Endodermal cell (in vitro differentiated cells): ENCODE results near the gene ABI3BP. TPM values are rescaled to one million over a fixed set of nuclear protein-coding genes. Genes with fewer than 3 reads are reported as not detected.

ENCODE experiments used
- DNase-seq: peaks from one replicate; pipeline ENCODE4 v3.0.0-alpha.2; 2017
- H3K27ac ChIP-seq: 2 replicates; pipeline ENCODE4 v1.5.1; 2013; ENCODE audit warnings: mild to moderate bottlenecking, low read depth, low read length, moderate library complexity
- H3K27me3 ChIP-seq: 2 replicates; pipeline ENCODE4 v1.6.1; 2013; ENCODE audit warnings: mild to moderate bottlenecking, low read length, moderate library complexity; ENCODE audit not compliant: insufficient read depth, control insufficient read depth, poor library complexity, severe bottlenecking
- H3K36me3 ChIP-seq: 2 replicates; pipeline ENCODE4 v1.7.0; 2013; ENCODE audit warnings: mild to moderate bottlenecking, low read length, moderate library complexity; ENCODE audit not compliant: control insufficient read depth, insufficient read depth
- H3K4me1 ChIP-seq: one replicate; pipeline ENCODE4 v1.7.0; 2013; ENCODE audit warnings: low read length; ENCODE audit not compliant: control insufficient read depth, insufficient read depth
- H3K4me3 ChIP-seq: 2 replicates; pipeline ENCODE4 v1.5.1; 2013; ENCODE audit warnings: mild to moderate bottlenecking, low read length, moderate library complexity
- H3K9ac ChIP-seq: 2 replicates; pipeline ENCODE4 v1.6.1; 2013; ENCODE audit warnings: mild to moderate bottlenecking, low read length, moderate library complexity; ENCODE audit not compliant: poor library complexity, severe bottlenecking; ENCODE audit errors: extremely low read depth
- H3K9me3 ChIP-seq: 2 replicates; pipeline ENCODE4 v1.6.1; 2013; ENCODE audit warnings: mild to moderate bottlenecking, low read length, moderate library complexity; ENCODE audit not compliant: control insufficient read depth
- H3K27ac Mint-ChIP-seq: 2 replicates; pipeline ENCODE4 v1.8.0; 2020; ENCODE audit warnings: mixed read lengths
- H3K27me3 Mint-ChIP-seq: 2 replicates; pipeline ENCODE4 v1.8.0; 2021; ENCODE audit warnings: mild to moderate bottlenecking, mixed read lengths; ENCODE audit not compliant: insufficient read depth
- H3K36me3 Mint-ChIP-seq: 2 replicates; pipeline ENCODE4 v1.8.0; 2020; ENCODE audit warnings: low read depth, mixed read lengths
- H3K4me1 Mint-ChIP-seq: 2 replicates; pipeline ENCODE4 v1.8.0; 2020; ENCODE audit warnings: mixed read lengths
- H3K4me3 Mint-ChIP-seq: 2 replicates; pipeline ENCODE4 v1.8.0; 2020; ENCODE audit warnings: mild to moderate bottlenecking, moderate library complexity, mixed read lengths
- H3K9me3 Mint-ChIP-seq: 2 replicates; pipeline ENCODE4 v1.8.0; 2020; ENCODE audit warnings: mild to moderate bottlenecking, mixed read lengths
- WGBS, 2 experiments: methylation state at CpG; one replicate each; pipeline versions ENCODE4 v1.1.5 to v1.1.7; 2013; ENCODE audit warnings: missing lambda C conversion rate in 2 of 2, mixed read lengths in 1 of 2; ENCODE audit not compliant: insufficient coverage in 1 of 2, insufficient read length in 1 of 2; 5-methylcytosine and 5-hydroxymethylcytosine counted together
- total RNA-seq, 2 donors: library from RNA; stranded (reverse); fragmentation: NEBNext Ultra II Directional in 1 of 2; extraction: Animal tissue kit (Norgen Biotek cat#: 25700) in 1 of 2; gene quantifications; 2 replicates in 1 of 2; 3 replicates in 1 of 2; pipeline ENCODE4 v1.2.1, GENCODE V29; 2021
- TF ChIP-seq, protein P1 (sequence below): fragments of 200-600 bp; sonication (generic); conservative IDR thresholded peaks from 2 replicates; pipeline ENCODE4 v1.5.0; 2021; ENCODE audit warnings: antibody characterized with exemption, mild to moderate bottlenecking

The ABI3BP gene
- total RNA-seq, 2 donors from 2014 or later = 0.42 TPM; not detected in 1

DNA sequence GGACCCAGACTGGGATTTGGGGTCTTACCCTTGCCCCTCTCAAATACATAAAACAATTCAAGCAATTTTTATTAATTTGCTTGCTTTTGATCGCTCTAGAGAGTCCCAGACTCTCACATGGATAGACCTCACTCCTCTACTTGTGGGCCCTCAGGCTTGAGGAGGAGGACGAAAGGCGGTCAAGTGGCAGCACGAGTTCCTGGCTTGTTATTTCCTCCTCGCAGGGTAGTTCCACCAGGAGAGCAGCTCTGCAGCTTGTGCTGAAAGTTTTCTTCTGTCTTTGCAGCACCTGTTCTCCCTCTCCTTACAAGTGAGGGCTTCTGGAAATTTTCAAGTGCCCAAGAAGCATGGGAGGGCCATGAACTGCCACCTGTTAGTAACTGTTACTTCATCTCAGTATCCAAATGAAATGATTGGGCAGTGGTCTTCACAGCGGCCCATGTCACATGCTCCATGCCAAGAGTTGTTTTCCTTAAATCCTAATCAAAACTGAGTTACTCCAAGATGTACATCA lies 22.7 kb downstream of the ABI3BP start:
- Mint-ChIP-seq H3K36me3 (no peaks in the 10 kb centered on the region), H3K4me3 (no peak overlapping the region), H3K9me3 (no peaks in the 10 kb centered on the region), H3K4me1 (no peaks in the 10 kb centered on the region), H3K27ac (no peak overlapping the region), H3K27me3 (no peaks in the 10 kb centered on the region)
- DNase-seq = no peak
- H3K4me1 ChIP-seq = no peaks in the 10 kb centered on the region
- H3K36me3 ChIP-seq = no peaks in the 10 kb centered on the region
- 90 to 94% methylated on average over 6 of the region's 6 CpGs for WGBS, 2 experiments
- H3K27me3 ChIP-seq = no peaks in the 10 kb centered on the region
- H3K9me3 ChIP-seq = no peaks in the 10 kb centered on the region
- TF ChIP-seq, protein P1, sequence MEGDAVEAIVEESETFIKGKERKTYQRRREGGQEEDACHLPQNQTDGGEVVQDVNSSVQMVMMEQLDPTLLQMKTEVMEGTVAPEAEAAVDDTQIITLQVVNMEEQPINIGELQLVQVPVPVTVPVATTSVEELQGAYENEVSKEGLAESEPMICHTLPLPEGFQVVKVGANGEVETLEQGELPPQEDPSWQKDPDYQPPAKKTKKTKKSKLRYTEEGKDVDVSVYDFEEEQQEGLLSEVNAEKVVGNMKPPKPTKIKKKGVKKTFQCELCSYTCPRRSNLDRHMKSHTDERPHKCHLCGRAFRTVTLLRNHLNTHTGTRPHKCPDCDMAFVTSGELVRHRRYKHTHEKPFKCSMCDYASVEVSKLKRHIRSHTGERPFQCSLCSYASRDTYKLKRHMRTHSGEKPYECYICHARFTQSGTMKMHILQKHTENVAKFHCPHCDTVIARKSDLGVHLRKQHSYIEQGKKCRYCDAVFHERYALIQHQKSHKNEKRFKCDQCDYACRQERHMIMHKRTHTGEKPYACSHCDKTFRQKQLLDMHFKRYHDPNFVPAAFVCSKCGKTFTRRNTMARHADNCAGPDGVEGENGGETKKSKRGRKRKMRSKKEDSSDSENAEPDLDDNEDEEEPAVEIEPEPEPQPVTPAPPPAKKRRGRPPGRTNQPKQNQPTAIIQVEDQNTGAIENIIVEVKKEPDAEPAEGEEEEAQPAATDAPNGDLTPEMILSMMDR = no peak
- H3K4me3 ChIP-seq = no peak overlapping the region
- no peak overlapping the region for H3K9ac ChIP-seq
- H3K27ac ChIP-seq = no peak overlapping the region

DNA sequence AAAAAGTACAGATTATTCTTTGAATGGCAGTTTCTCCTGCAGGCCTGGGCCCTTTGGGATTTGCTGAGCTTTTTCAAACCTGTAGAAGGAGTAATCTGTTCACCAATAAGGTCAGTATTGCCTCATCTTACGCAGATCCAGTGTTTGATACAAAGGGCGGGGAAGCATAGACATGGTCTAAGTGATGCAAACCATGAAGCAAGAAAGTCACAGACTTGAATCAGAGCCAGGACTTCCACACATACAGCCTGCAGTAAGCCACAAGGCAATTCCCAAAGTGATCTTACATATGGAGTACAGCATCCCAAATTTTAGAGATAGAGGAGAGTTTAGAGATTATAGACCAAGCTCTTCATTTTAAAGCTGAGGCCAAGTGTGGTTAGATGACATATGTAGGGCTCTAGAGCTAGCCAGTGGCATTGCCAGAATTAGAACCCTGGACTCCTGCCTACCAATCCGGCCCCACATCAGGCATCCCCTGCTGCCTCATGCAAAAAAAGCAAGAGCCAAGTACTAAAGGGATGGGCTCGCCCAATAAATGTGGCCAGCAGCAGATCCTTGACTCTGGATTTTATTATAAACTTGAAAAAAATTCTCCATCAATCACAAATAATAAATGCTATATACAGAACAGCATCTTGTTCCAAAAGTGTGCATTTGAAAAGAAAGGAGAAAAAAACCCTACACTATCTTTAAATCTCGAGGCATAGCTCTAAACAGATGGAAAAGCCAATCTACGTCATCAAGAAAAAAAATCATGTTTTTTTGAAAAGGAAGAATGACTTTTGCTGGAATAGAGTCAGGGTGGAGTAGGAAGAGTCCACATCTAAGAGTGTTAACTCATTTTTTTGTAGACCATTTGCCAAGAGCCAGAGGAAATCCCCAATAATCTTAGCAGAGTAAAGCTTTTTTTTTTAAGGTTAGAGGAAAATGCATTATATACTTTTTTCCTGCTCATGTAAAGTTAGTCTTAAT lies 24.0 kb downstream of the ABI3BP start:
- no peak for DNase-seq

DNA sequence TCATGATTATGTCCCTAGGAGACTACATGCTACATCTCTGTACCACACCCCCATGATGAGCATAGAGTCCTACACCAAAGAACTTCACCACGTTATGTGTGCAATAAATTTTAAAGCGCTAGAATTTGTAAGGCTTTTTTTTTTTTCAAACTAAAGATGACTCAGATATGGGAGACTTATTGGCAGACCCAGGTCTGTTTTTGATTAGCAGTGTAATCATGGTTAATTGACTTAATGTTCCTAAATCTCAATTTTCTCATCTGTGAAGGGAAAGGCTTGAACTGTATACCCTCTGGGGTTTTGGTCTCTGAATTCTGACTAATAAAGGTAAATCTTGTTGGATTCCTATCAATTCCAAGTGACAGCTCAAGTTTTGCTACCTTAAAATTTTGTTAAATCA lies 26.4 kb downstream of the ABI3BP start:
- TF ChIP-seq, protein P1 = no peak
- Histone ChIP-seq H3K27ac (no peak overlapping the region), H3K4me1 (no peaks in the 10 kb centered on the region), H3K9me3 (no peaks in the 10 kb centered on the region), H3K27me3 (no peaks in the 10 kb centered on the region), H3K9ac (no peak overlapping the region), H3K36me3 (no peaks in the 10 kb centered on the region), H3K4me3 (no peak overlapping the region)
- Mint-ChIP-seq H3K4me1 (no peaks in the 10 kb centered on the region), H3K36me3 (no peaks in the 10 kb centered on the region), H3K27me3 (no peaks in the 10 kb centered on the region), H3K9me3 (no peaks in the 10 kb centered on the region), H3K4me3 (no peak overlapping the region), H3K27ac (no peak overlapping the region)
- 97 to 100% methylated on average over 2 of the region's 2 CpGs for WGBS, 2 experiments
- no peak for DNase-seq

More for the DNA sequence above, 24.0 kb downstream of the ABI3BP start:
- WGBS, 2 experiments = 89 to 92% methylated on average over 3 to 6 of the region's 6 CpGs
- Histone ChIP-seq H3K27ac (no peak overlapping the region), H3K27me3 (no peaks in the 10 kb centered on the region), H3K4me3 (no peak overlapping the region), H3K36me3 (no peaks in the 10 kb centered on the region), H3K4me1 (no peaks in the 10 kb centered on the region), H3K9me3 (no peaks in the 10 kb centered on the region), H3K9ac (no peak overlapping the region)
- Mint-ChIP-seq H3K36me3 (no peaks in the 10 kb centered on the region), H3K27me3 (no peaks in the 10 kb centered on the region), H3K4me1 (no peaks in the 10 kb centered on the region), H3K9me3 (no peaks in the 10 kb centered on the region), H3K27ac (no peak overlapping the region), H3K4me3 (no peak overlapping the region)
- TF ChIP-seq, protein P1 = no peak
